Measurements from ENCODE around the gene LBHD2. TPM values are rescaled to one million over a fixed set of nuclear protein-coding genes. Genes with fewer than 3 reads are reported as not detected.

LBHD2 gene
- total and polyA plus RNA-seq, 10 donors = 0.52 to 0.55 TPM; not detected in 8

GRCh38 chr14:103136388-103137271, 52.6 kb downstream of the LBHD2 start:
- intact Hi-C loops (cut with DNase I; ENCODE audit: low total_unique reads) = no loop called here
- no peak for DNase-seq
- Histone ChIP-seq H3K36me3 (peaks cover 0 to 62% (median 33%) of the 10 kb centered on the region in 6 donors), H3K4me3 (no peak overlapping the region), H3K27me3 (replicated peaks in 1 of 7) (peaks cover 0 to 18% (median 0%) of the 10 kb centered on the region in 7 donors), H3K4me1 (peaks cover 4 to 66% (median 39%) of the 10 kb centered on the region in 6 donors), H3K9me3 (no peaks in the 10 kb centered on the region), H3K27ac (peak overlapping the region in 1 of 8 donors; percentile 68)
- TF ChIP-seq CTCF (IDR thresholded peaks at IDR 0.05 in 8 of 11, conservative IDR thresholded peaks at IDR 0.05 in 3 of 11) (no peak), POLR2AphosphoS5 (IDR thresholded peaks at IDR 0.05) (peak in 1 of 3 donors; percentile 11)
- WGBS, 5 donors = 48 to 69% (median 63%) methylated on average over 20 of the region's 20 CpGs

GRCh38 chr14:103137689-103138300, 53.8 kb downstream of the LBHD2 start:
- H3K27ac ChIP-seq = peak overlapping the region in 6 of 8 donors; percentile 22 to 68 (median 54)
- DNase-seq = no peak
- peaks cover 0 to 51% (median 27%) of the 10 kb centered on the region in 6 donors for H3K36me3 ChIP-seq
- peak; percentile 22 to 52 (median 24) for TF ChIP-seq POLR2AphosphoS5 (IDR thresholded peaks at IDR 0.05)
- no peak for TF ChIP-seq CTCF (IDR thresholded peaks at IDR 0.05 in 8 of 11, conservative IDR thresholded peaks at IDR 0.05 in 3 of 11)
- peaks cover 4 to 54% (median 32%) of the 10 kb centered on the region in 6 donors for H3K4me1 ChIP-seq
- no peaks in the 10 kb centered on the region for H3K9me3 ChIP-seq
- peaks cover 0 to 30% (median 0%) of the 10 kb centered on the region in 7 donors for H3K27me3 ChIP-seq (replicated peaks in 1 of 7)
- WGBS, 5 donors = 67 to 82% (median 79%) methylated on average over 18 to 22 of the region's 22 CpGs
- no peak overlapping the region for H3K4me3 ChIP-seq
- intact Hi-C loops (cut with DNase I; ENCODE audit: low total_unique reads) = no loop called here

GRCh38 chr14:103138301-103139131, 54.5 kb downstream of the LBHD2 start:
- H3K36me3 ChIP-seq = peaks cover 0 to 43% (median 20%) of the 10 kb centered on the region in 6 donors
- peak overlapping the region in 1 of 8 donors; percentile 10 for H3K4me3 ChIP-seq
- H3K9me3 ChIP-seq = no peaks in the 10 kb centered on the region
- intact Hi-C loops (cut with DNase I; ENCODE audit: low total_unique reads) = no loop called here
- peaks cover 0 to 47% (median 27%) of the 10 kb centered on the region in 6 donors for H3K4me1 ChIP-seq
- WGBS, 5 donors = 34 to 46% (median 40%) methylated on average over 20 to 66 of the region's 66 CpGs
- TF ChIP-seq CTCF (IDR thresholded peaks at IDR 0.05 in 8 of 11, conservative IDR thresholded peaks at IDR 0.05 in 3 of 11) = no peak
- peak in 1 of 3 donors; percentile 11 for TF ChIP-seq POLR2AphosphoS5 (IDR thresholded peaks at IDR 0.05)
- no peak for TF ChIP-seq POLR2A (IDR thresholded peaks at IDR 0.05)
- H3K27ac ChIP-seq = peak overlapping the region in 6 of 8 donors; percentile 22 to 68 (median 54)
- DNase-seq = no peak
- peaks cover 0 to 37% (median 0%) of the 10 kb centered on the region in 7 donors for H3K27me3 ChIP-seq (replicated peaks in 1 of 7)
